GM23248 (cell line): ENCODE measurements around the gene TRPM3. TPM values are rescaled to one million over a fixed set of nuclear protein-coding genes. Genes with fewer than 3 reads are reported as not detected.

ENCODE experiments used
- DNase-seq: peaks from one replicate; pipeline ENCODE4 v3.0.0-alpha.2; 2015
- H2AFZ ChIP-seq: fragments of 200-600 bp; sonication (generic); 2 replicates; pipeline ENCODE4 v1.6.1; 2016; ENCODE audit warnings: antibody characterized with exemption
- H3F3A ChIP-seq: fragments of 200-600 bp; sonication (generic); 2 replicates; pipeline ENCODE4 v1.6.1; 2016; ENCODE audit warnings: mild to moderate bottlenecking, antibody characterized with exemption, mixed run types; ENCODE audit not compliant: insufficient read depth
- H3K27ac ChIP-seq: fragments of 200-600 bp; sonication (generic); 2 replicates; pipeline ENCODE4 v1.5.1; 2016; ENCODE audit warnings: mild to moderate bottlenecking
- H3K27me3 ChIP-seq: fragments of 200-600 bp; sonication (generic); replicated peaks from 2 replicates; pipeline ENCODE4 v1.6.1; 2016; ENCODE audit warnings: mild to moderate bottlenecking; ENCODE audit not compliant: insufficient read depth
- H3K36me3 ChIP-seq: fragments of 200-600 bp; sonication (generic); 2 replicates; pipeline ENCODE4 v1.6.1; 2016; ENCODE audit warnings: low read depth, mild to moderate bottlenecking
- H3K4me1 ChIP-seq: fragments of 200-600 bp; sonication (generic); 2 replicates; pipeline ENCODE4 v1.6.1; 2016; ENCODE audit warnings: mild to moderate bottlenecking; ENCODE audit not compliant: insufficient read depth
- H3K4me2 ChIP-seq: fragments of 200-600 bp; sonication (generic); one replicate; pipeline ENCODE4 v1.6.1; 2016; ENCODE audit warnings: mild to moderate bottlenecking; ENCODE audit not compliant: unreplicated experiment
- H3K4me3 ChIP-seq: fragments of 200-600 bp; sonication (generic); 2 replicates; pipeline ENCODE4 v1.5.1; 2016; ENCODE audit warnings: mild to moderate bottlenecking
- H3K79me2 ChIP-seq: fragments of 200-600 bp; sonication (generic); 2 replicates; pipeline ENCODE4 v1.6.1; 2016; ENCODE audit warnings: mild to moderate bottlenecking; ENCODE audit not compliant: insufficient read depth
- H3K9ac ChIP-seq: fragments of 200-600 bp; sonication (generic); 2 replicates; pipeline ENCODE4 v1.6.1; 2016; ENCODE audit warnings: mild to moderate bottlenecking
- H3K9me2 ChIP-seq: fragments of 200-600 bp; sonication (generic); 2 replicates; pipeline ENCODE4 v1.6.1; 2016; ENCODE audit warnings: mixed run types, mild to moderate bottlenecking, moderate library complexity; ENCODE audit not compliant: insufficient read depth
- H3K9me3 ChIP-seq: fragments of 200-600 bp; sonication (generic); one replicate; pipeline ENCODE4 v1.6.1; 2017; ENCODE audit warnings: low read depth
- H4K20me1 ChIP-seq: fragments of 200-600 bp; sonication (generic); 2 replicates; pipeline ENCODE4 v1.6.0; 2016; ENCODE audit not compliant: insufficient read depth
- EZH2 ChIP-seq: fragments of 200-600 bp; sonication (generic); IDR thresholded peaks from 2 replicates; pipeline ENCODE4 v1.6.1; 2018; ENCODE audit warnings: antibody characterized with exemption, mild to moderate bottlenecking; ENCODE audit not compliant: insufficient read depth, poor library complexity, severe bottlenecking
- EZH2phosphoT487 ChIP-seq: fragments of 200-600 bp; sonication (generic); IDR thresholded peaks from 2 replicates; pipeline ENCODE4 v1.6.1; 2018; ENCODE audit warnings: antibody characterized with exemption, moderate library complexity, mild to moderate bottlenecking, low read depth; ENCODE audit not compliant: insufficient read depth
- WGBS, 2 experiments: methylation state at CpG; one replicate each; pipeline ENCODE4 v1.1.6; 2015 to 2017; ENCODE audit warnings: low lambda C conversion rate in 2 of 2, low coverage in 1 of 2; ENCODE audit errors: missing lambda C conversion rate in 2 of 2; 5-methylcytosine and 5-hydroxymethylcytosine counted together
- in situ Hi-C: fragments of 300-500 bp; cut with MboI; formaldehyde crosslinking; loops from 2 replicates; pipeline ENCODE4 v1.15.0; 2020
- polyA plus RNA-seq: library from polyadenylated mRNA; unstranded; fragments of >200 nt; fragmentation: Nextera tagmentation; extraction: Ambion mirVana; gene quantifications from 2 replicates; pipeline ENCODE4 v1.2.1, GENCODE V29; 2016
- total RNA-seq: library from RNA; depleted of rRNA; stranded (reverse); fragments of >200 nt; shearing (Covaris generic); gene quantifications from 2 replicates; pipeline ENCODE4 v1.2.3, GENCODE V29; 2014

The TRPM3 gene
- total and polyA plus RNA-seq, 2 experiments from 2014 or later: not detected

GRCh38 chr9:71036501-71036900 lies 84.9 kb downstream of the TRPM3 start:
- no peaks in the 10 kb centered on the region for H3K9me3 ChIP-seq
- WGBS, 2 experiments: 23 to 30% methylated on average over 4 of the region's 4 CpGs
- no peaks in the 10 kb centered on the region for H3K9me2 ChIP-seq
- H3K27ac ChIP-seq: no peak overlapping the region
- in situ Hi-C loops: no loop called here
- no peak overlapping the region for H3K4me2 ChIP-seq
- H3K27me3 ChIP-seq: no peaks in the 10 kb centered on the region; the same call in 1 of the 2 replicates
- H2AFZ ChIP-seq: no peak overlapping the region
- DNase-seq: no peak
- TF ChIP-seq EZH2 (no peak), EZH2phosphoT487 (no peak)
- no peaks in the 10 kb centered on the region for H3K79me2 ChIP-seq
- H3F3A ChIP-seq: no peaks in the 10 kb centered on the region
- H3K36me3 ChIP-seq: no peaks in the 10 kb centered on the region
- no peak overlapping the region for H3K9ac ChIP-seq
- H3K4me1 ChIP-seq: no peaks in the 10 kb centered on the region
- H3K4me3 ChIP-seq: no peak overlapping the region
- H4K20me1 ChIP-seq: no peaks in the 10 kb centered on the region

DNA sequence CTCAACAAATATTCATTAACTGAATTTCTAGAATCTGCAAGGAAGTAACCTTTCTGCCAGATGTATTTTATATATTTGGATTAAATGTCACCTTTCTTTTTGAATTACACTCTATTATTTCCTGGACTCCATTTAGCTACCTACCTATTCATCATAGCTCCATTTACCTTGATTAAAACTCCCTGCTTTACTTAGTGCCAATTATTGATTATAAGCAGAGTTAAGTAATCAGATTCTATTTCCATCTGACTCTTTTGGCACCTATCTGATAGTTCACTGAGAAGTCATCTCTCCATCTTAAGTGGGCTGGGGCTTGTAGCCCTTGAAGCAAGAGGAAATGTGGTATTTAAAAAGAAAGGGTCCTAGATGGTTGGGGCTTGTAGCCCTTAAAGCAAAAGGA lies 88.6 kb downstream of the TRPM3 start:
- no peaks in the 10 kb centered on the region for H4K20me1 ChIP-seq
- no peaks in the 10 kb centered on the region for H3K4me1 ChIP-seq
- in situ Hi-C loops: no loop called here
- no peaks in the 10 kb centered on the region for H3K9me3 ChIP-seq
- TF ChIP-seq EZH2phosphoT487 (no peak), EZH2 (no peak)
- H3K79me2 ChIP-seq: no peaks in the 10 kb centered on the region
- H3K4me3 ChIP-seq: no peak overlapping the region
- H3K4me2 ChIP-seq: no peak overlapping the region
- no peak overlapping the region for H3K9ac ChIP-seq
- H3K9me2 ChIP-seq: no peaks in the 10 kb centered on the region
- H3K27me3 ChIP-seq: no peaks in the 10 kb centered on the region; the same call in 1 of the 2 replicates
- H3F3A ChIP-seq: no peaks in the 10 kb centered on the region
- H2AFZ ChIP-seq: no peak overlapping the region
- H3K36me3 ChIP-seq: no peaks in the 10 kb centered on the region
- no peak for DNase-seq
- H3K27ac ChIP-seq: no peak overlapping the region

DNA sequence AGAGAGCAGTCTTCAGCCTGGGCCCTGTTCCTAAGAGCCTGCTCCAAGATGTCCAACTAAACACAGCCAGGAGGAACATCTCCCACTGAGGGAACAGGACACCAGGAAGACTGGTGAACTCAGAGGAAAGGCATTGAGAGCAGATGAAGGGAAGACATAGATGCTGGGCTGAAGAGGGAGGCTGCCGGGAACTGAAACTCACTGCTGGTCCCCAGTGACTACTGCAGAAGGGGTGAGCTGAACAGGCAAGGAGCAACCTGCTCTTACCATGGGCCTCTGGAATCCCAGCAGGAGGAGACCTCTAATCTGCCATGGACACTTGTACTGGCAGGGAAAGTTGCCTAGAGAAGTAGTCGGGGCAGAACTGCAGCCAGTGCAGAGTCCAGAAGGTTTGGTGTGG lies 95.7 kb downstream of the TRPM3 start:
- H3K79me2 ChIP-seq: no peaks in the 10 kb centered on the region
- H3K9ac ChIP-seq: no peak overlapping the region
- no peak overlapping the region for H2AFZ ChIP-seq
- TF ChIP-seq EZH2phosphoT487 (no peak), EZH2 (no peak)
- WGBS, 2 experiments: 30 to 31% methylated on average over 2 of the region's 2 CpGs
- H3K4me1 ChIP-seq: no peaks in the 10 kb centered on the region
- H3K27me3 ChIP-seq: peaks cover 6% of the 10 kb centered on the region; the same call in 1 of the 2 replicates
- H3K9me2 ChIP-seq: no peaks in the 10 kb centered on the region
- H4K20me1 ChIP-seq: no peaks in the 10 kb centered on the region
- no peak for DNase-seq
- no peaks in the 10 kb centered on the region for H3K9me3 ChIP-seq
- no peak overlapping the region for H3K4me3 ChIP-seq
- no peak overlapping the region for H3K27ac ChIP-seq
- no peaks in the 10 kb centered on the region for H3F3A ChIP-seq
- no peaks in the 10 kb centered on the region for H3K36me3 ChIP-seq
- no peak overlapping the region for H3K4me2 ChIP-seq
- in situ Hi-C loops: no loop called here

DNA sequence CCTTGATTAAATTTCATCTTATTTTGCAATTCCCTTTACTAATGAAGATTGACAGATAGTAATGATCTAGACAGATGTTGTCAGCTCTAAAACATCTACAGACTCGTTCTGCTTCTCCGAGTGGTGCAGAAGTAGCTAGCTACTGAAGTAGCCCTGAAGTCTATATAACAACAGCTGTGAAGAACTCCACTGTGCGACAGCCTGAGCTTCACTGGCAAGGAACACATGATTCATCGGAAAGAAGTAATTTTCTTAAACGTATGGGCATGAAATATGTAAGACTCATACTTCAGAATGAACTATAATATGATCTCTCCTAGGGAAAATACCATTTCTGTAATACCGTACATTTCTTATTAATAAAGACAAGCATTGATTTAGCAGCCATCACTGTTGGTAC lies 96.2 kb downstream of the TRPM3 start:
- Histone ChIP-seq H3K9me2 (no peaks in the 10 kb centered on the region), H2AFZ (no peak overlapping the region), H3K9ac (no peak overlapping the region), H3K4me3 (no peak overlapping the region), H4K20me1 (no peaks in the 10 kb centered on the region), H3K9me3 (no peaks in the 10 kb centered on the region), H3K4me2 (no peak overlapping the region), H3F3A (no peaks in the 10 kb centered on the region), H3K27ac (no peak overlapping the region), H3K27me3 (peaks cover 6% of the 10 kb centered on the region; the same call in 1 of the 2 replicates), H3K4me1 (no peaks in the 10 kb centered on the region), H3K79me2 (no peaks in the 10 kb centered on the region), H3K36me3 (no peaks in the 10 kb centered on the region)
- DNase-seq: no peak
- TF ChIP-seq EZH2: no peak
- TF ChIP-seq EZH2phosphoT487: no peak
- in situ Hi-C loops: no loop called here
- 27 to 30% methylated on average over 6 of the region's 6 CpGs for WGBS, 2 experiments

- no peaks in the 10 kb centered on the region for H3F3A ChIP-seq
- WGBS, 2 experiments: 24 to 28% methylated on average over 3 of the region's 3 CpGs
- H3K27me3 ChIP-seq: peaks cover 5% of the 10 kb centered on the region; the same call in 1 of the 2 replicates
- in situ Hi-C loops: no loop called here
- H3K79me2 ChIP-seq: no peaks in the 10 kb centered on the region
- no peaks in the 10 kb centered on the region for H3K4me1 ChIP-seq
- no peak overlapping the region for H3K4me2 ChIP-seq
- no peaks in the 10 kb centered on the region for H3K9me3 ChIP-seq
- DNase-seq: no peak
- no peak overlapping the region for H3K27ac ChIP-seq
- no peak overlapping the region for H2AFZ ChIP-seq
- no peak overlapping the region for H3K9ac ChIP-seq
- H3K4me3 ChIP-seq: no peak overlapping the region
- no peaks in the 10 kb centered on the region for H3K36me3 ChIP-seq
- TF ChIP-seq EZH2phosphoT487 (no peak), EZH2 (no peak)
- H4K20me1 ChIP-seq: no peaks in the 10 kb centered on the region
- H3K9me2 ChIP-seq: no peaks in the 10 kb centered on the region
These were observed 111.2 kb downstream of the TRPM3 start for GRCh38 chr9:71010258-71010657.
